Activated CD4-positive, CD25-positive, alpha-beta regulatory T cell treated with anti-CD3 and anti-CD28 coated beads, Interleukin-2, amount 50 U/mL, for 72 hours (primary cell): Measurements from ENCODE around the gene SIN3A.

Source experiments
- DNase-seq: peaks from one replicate; pipeline ENCODE4 v3.0.0; 2021

SIN3A gene

DNA sequence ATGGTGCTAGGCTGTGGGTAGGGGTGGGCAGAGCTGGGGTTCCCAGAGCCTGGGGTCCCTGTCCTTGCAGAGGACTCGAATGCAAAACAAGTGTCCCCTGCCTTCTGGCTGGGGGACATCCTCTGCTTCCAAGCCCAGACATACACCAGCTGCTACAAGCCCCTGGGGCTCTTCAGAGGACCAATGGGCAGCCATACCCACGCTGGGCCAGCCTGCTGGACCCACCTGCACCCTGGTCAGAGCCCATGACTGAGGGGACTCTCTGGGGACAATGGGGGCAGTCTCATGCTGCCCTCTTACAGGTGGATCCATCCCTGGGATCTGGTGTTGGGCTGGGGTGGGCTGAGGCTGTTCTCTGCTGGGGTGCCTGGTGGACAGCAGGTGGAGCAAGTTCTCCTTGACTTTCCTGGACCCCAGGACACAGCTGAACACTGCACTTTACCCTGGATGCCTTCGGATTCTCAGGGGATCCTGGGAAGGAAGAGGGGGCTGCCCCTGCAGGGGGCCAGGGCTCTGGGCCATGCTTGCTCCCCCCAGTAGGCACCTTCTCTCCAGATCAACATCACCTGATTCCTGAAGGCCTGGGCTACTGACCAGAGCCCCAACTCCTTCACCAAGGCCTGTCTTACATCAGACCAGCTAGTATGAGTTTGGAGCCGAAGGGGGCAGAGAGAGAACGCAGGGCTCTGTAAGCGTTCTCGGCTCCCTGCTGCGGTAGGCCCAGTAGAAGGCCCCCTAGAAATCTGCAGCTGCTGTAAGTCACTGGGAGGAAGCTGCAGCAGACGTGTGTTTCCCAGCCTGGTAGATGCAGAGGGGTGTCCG lies 122.8 kb downstream of the SIN3A start:
- DNase-seq = no peak

GRCh38 chr15:75327491-75327890 lies 124.0 kb downstream of the SIN3A start:
- DNase-seq = no peak

GRCh38 chr15:75327005-75327404 lies 124.5 kb downstream of the SIN3A start:
- no peak for DNase-seq

- no peak for DNase-seq
These were observed 125.6 kb downstream of the SIN3A start for GRCh38 chr15:75325922-75326321.

DNA sequence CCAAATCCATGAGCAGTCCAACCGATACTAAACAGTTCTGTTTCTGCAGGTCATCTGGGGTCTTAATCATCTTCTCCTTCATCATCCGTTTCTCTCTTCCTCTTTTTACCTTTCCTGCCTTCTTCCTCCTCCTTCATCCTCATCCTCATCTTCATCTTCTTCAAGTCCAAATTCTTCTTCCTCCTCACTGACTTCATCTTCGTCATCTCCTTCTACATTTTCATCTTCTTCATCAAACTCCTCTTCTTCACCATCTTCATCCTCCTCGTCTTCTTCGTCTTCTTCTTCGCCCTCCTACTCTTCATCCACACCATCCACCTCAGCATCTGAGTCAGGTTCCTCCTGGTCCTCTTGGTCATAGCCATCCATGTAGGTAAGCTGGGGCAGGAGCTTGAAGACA lies 129.8 kb downstream of the SIN3A start:
- DNase-seq = no peak
